HG03159 (cell line): ENCODE measurements around the gene RBM15B.
"Not testable (repeated sequence)": the region's sequence is repeated elsewhere in the genome, so short reads cannot be mapped to it uniquely, and the experiment has no call there.

ENCODE experiments used
- ATAC-seq: cut with Tn5 transposase; IDR thresholded peaks from one replicate; pipeline ENCODE4 v1.9.1; 2021; ENCODE audit warnings: mild to moderate bottlenecking, moderate library complexity; ENCODE audit not compliant: unreplicated experiment

RBM15B gene, protein sequence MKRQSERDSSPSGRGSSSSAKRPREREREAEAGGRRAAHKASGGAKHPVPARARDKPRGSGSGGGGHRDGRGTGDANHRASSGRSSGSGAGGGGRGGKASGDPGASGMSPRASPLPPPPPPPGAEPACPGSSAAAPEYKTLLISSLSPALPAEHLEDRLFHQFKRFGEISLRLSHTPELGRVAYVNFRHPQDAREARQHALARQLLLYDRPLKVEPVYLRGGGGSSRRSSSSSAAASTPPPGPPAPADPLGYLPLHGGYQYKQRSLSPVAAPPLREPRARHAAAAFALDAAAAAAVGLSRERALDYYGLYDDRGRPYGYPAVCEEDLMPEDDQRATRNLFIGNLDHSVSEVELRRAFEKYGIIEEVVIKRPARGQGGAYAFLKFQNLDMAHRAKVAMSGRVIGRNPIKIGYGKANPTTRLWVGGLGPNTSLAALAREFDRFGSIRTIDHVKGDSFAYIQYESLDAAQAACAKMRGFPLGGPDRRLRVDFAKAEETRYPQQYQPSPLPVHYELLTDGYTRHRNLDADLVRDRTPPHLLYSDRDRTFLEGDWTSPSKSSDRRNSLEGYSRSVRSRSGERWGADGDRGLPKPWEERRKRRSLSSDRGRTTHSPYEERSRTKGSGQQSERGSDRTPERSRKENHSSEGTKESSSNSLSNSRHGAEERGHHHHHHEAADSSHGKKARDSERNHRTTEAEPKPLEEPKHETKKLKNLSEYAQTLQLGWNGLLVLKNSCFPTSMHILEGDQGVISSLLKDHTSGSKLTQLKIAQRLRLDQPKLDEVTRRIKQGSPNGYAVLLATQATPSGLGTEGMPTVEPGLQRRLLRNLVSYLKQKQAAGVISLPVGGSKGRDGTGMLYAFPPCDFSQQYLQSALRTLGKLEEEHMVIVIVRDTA

GRCh38 chr3:51391075-51391565 is at the start of gene RBM15B:
Gene RBM15B, plus strand, starts transcription at chr3:51391285. Its CDS starts 115 bp downstream, at chr3:51391400.
- ATAC-seq: peak; percentile 88

DNA sequence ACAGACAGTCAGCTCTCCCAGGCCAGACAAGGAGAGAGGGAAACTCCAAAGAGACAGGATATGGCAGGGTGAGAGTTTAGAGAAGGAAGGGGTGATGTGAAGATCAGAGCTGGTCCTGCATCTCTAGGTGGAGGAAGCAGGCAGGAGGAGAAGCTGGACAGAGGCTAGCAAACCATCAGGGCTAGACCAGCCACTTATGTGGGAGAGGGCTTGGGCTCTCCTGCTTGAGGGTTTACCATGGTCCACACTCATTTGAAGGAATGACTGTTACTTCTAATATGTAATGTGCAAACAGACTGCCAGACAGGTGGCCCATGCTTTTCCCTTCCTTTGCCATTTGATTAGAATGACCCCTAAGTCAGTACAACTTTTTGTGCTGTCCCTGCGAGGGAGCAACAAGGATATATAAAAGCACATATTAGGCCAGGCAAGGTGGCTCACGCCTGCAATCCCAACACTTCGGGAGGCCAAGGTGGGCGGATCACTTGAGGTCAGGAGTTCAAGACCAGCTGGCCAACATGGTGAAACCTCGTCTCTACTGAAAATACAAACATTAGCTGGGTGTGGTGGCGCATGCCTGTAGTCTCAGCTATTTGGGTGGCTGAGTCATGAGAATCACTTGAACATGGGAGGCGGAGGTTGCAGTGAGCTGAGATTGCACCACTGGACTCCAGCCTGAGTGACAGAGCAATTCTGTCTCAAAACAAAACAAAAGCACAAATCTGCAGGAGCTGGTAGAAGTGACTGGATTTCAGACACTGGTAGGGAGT is 47.0 kb upstream of the RBM15B start:
- ATAC-seq: no peak

DNA sequence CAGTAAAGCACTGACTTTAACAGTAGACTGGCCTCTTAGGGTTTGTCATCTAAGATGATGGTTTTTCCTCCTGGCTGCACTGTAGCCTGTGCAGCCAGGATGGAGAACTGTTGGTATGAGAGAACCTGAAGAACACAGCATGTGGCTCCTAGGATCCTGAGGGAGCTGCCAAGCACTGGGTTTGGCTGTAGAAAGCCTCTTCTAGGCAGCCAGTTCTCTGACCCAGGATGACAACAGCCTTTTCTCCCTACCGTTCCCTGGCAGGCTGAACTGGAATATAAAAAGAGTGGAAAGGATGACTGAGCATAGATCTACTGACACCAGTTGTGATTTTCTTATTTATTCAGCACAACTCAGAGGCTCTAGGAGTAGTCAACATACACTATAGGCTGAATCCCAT is 40.3 kb upstream of the RBM15B start:
- ATAC-seq: no peak

DNA sequence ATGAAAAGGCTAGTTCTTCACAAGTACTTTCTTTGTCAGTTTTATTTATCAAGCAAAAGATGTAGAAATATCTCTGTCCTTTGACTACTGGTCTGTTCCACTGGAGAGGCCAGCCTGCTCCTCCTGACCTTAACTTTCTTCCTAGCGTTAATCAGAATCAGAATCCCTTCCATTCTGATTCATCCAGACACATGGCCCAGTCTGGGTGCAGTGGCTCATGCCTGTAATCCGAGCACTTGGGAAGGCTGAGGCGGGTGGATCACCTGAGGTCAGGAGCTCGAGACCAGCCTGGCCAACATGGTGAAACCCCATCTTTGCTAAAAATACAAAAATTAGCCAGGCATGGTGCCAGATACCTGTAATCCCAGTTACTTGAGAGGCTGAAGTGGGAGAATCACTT is 38.0 kb upstream of the RBM15B start:
- ATAC-seq: no peak

- ATAC-seq: no peak
Measured at GRCh38 chr3:51353691-51354090, 37.4 kb upstream of the RBM15B start.

DNA sequence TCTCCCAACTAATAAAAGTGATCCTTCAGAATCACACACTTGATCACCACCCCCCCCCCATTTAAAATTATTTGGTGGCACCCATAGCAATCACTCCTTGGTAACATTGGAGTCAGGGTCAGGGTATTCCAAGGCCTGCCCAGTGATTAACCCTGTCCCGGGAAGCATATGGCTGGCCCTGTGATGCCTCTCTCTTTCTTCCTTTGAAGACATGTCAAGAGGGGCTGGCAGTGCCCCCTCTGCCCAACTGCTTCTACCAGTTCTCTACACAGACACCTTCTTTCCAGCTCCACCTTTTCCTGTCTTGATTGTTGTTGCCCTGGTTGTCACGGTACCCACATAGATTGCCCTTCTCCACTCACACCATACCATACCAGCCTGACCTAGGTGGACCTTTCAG is 36.9 kb upstream of the RBM15B start:
- ATAC-seq: no peak

- ATAC-seq: no peak
Measured at GRCh38 chr3:51354731-51355615, 36.1 kb upstream of the RBM15B start.

DNA sequence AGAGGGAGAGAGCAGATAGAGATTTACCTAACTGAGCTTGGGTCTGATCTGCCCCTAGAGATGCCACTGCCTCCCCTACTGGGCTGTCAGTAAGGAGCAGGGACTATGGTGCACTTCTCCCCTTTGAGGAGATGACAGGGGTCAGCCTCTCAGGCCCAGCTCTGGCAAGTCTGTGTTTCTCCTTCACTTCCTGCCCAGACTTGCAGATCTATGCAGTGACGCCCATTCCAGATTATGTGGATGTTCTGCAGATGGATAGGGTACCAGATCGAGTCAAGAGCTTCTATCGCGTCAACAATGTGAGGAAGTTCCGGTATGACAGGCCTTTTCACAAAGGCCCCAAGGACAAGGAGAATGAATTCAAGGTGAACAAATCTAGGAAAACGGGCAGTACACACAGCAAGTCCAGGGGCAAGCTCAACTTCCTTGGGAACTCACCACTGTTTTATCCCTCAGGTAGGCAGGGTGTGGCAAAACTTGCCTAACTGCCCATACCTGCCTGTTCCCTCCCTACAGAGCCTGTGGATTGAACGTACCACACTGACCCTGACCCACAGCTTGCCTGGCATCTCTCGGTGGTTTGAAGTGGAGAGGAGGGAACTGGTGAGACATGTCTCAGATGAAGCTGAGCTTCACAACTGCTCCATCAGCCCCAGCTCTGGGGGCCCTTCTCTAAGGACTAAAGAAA is 35.0 kb upstream of the RBM15B start:
- no peak for ATAC-seq

DNA sequence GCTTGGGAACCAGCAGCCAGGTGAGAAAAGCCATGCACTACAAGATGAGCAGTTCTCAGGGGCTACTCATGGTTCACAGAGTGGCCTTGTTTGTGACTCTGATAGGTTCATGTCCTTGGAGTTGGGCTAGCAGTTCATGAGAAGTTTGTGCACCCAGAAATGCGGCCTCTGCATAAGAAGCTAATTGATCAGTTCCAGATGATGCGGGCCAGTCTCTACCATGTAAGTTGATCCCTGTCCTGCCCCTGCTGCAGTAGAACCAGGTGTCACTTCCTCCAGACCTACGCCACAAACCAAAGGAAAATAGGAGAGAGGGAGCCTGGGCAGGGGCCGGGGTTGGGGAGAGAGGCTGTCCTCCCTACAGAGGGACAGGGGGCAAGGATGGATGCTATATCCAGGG is 33.2 kb upstream of the RBM15B start:
- ATAC-seq: no peak

DNA sequence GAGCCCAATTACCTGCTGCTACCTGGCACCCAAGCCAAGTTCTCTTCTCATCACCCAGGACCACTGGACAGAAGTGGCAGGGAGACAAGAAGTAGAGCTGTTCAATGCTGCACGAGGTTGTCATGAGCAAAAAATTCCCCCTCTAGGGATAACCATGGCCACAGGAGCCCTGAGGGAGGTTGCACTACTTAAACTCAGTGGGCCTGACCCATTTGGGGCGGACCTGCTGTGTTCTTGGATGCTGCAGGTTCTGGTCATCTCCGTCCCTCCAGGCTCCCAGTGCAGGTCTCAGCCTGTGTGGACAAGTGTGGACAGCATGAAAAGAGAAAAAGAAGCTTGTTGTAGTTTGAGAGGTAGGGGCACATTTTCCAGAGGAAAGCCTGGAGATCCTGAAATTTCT is 32.1 kb upstream of the RBM15B start:
- ATAC-seq: no peak

GRCh38 chr3:51360806-51361205 is 30.3 kb upstream of the RBM15B start:
- no peak for ATAC-seq

DNA sequence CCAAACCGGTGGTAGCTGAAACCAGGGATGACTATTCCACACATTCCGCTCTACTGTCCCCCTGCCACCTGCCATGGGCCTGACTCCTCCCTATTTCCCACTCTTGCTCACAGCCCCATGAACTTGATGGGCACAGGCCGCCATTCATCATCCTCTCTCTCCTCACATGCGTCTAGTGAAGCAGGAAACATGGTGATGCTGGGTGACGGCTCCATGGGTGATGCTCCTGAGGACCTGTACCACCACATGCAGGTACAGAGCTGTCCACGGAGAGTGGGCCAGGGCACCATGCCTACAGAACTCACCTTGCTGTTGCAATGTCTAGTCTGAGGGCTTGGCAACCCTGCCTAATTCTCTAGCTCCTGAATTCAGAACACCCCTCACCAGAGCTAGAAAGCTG is 29.3 kb upstream of the RBM15B start:
- no peak for ATAC-seq

DNA sequence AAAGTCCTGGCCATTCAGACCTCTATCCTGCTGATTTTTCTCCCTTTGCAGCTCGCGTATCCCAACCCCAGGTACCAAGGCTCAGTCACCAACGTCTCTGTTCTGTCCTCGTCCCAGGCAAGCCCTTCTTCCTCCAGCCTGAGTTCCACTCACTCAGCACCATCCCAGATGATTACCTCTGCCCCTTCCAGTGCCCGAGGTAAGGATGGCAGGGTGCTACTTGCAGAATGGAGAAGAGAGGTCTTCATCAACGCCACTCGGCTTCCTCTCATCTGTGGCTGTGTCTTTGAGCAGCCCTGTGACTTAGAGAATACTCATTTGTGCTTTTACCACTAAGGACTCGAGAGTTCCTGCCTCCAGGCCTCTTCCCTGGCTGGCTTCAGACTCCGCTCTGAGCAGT is 28.6 kb upstream of the RBM15B start:
- no peak for ATAC-seq

DNA sequence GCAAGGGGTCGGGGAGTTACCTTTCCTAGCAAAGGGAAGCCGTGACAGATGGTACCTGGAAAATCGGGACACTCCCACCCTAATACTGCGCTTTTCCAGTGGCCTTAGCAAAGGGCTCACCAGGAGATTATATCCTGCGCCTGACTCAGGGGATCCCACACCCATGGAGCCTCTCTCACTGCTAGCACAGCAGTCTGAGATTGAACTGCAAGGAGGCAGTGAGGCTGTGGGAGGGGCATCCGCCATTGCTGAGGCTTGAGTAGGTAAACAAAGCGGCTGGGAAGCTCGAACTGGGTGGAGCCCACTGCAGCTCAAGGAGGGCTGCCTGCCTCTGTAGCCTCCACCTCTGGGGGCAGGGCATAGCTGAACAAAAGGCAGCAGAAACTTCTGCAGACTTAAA is 22.8 kb upstream of the RBM15B start:
- not testable (repeated sequence) for ATAC-seq

GRCh38 chr3:51371943-51372557 is 19.0 kb upstream of the RBM15B start:
- no peak for ATAC-seq

DNA sequence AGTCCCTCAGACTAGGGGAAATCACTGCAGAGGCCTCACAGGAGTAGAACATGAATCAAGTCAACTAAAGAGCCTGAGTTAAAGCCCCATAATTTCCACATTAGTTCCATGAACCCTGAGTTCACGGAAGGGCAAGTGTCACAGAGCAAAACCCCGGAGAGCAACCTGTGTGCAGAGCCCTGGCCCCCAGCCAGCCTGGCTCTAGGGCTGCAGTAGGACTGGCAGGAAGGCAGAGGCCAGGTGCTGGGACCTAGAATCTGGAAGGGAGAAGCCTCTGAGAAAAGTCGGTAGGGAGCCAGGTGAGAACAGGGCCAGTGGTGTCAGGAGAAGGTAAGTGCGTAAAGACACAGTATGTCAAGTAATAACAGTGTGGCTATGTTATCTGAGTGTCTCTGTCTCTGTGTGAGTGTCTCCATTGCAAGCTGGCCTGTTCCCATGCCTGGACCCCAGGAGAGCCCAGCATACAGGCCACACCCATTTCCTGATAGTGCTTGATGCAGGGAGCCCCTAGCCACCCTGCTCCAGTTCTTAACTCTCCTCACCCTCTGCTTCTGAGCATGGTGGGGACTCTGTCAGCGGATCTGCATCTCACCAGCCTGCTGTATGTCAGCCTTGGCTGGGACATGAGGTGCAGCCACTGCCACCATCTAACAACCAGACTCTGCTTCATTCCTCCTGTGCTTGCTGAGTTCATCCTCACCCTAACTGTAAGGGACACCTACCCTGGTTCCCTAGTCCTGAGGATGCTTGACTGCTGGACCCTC is 17.2 kb upstream of the RBM15B start:
- no peak for ATAC-seq

DNA sequence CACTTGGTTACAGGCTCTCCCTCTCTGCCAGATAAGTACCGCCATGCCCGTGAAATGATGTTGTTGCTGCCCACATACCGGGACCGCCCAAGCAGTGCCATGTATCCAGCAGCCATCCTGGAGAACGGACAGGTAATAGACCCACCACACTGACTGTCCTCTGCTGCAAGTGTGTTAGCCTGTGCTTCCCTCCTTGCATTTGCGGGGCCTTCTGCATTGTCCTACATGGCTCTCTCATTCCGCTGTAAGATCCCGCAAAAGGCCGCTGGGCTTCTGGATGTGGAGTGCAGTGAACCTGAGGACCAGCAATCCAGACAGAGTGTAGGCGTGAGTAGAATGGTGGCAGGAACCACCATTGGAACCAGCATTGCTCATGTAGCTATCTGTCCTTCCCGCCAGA is 16.6 kb upstream of the RBM15B start:
- ATAC-seq: no peak

- ATAC-seq: no peak
Measured at GRCh38 chr3:51375136-51375535, 15.9 kb upstream of the RBM15B start.
